Fibroblast of pulmonary artery (primary cell): Measurements from ENCODE around the gene OTC.

Experiments
- DNase-seq: peaks from one replicate; pipeline ENCODE4 v3.0.0-alpha.2; 2010; ENCODE audit warnings: low read depth
- H3K4me3 ChIP-seq: replicated peaks from 2 replicates; pipeline ENCODE4 v1.5.1; 2011; ENCODE audit warnings: low read depth, mild to moderate bottlenecking, control low read depth, low read length, moderate library complexity
- CTCF ChIP-seq: IDR thresholded peaks from 2 replicates; pipeline ENCODE4 v1.5.1; 2011; ENCODE audit warnings: mild to moderate bottlenecking, control low read depth, low read length, inconsistent platforms; ENCODE audit errors: missing control alignments

Gene OTC

GRCh38 chrX:38374431-38374830 lies 22.0 kb downstream of the OTC start:
- no peak for TF ChIP-seq CTCF
- no peak for DNase-seq
- H3K4me3 ChIP-seq = no peak overlapping the region

GRCh38 chrX:38375891-38376290 lies 23.5 kb downstream of the OTC start:
- TF ChIP-seq CTCF = peak; percentile 57
- no peak overlapping the region for H3K4me3 ChIP-seq
- peak; percentile 22 for DNase-seq

- TF ChIP-seq CTCF = no peak
- no peak for DNase-seq
- no peak overlapping the region for H3K4me3 ChIP-seq
Observed at GRCh38 chrX:38376747-38377146, 24.3 kb downstream of the OTC start.

- no peak overlapping the region for H3K4me3 ChIP-seq
- TF ChIP-seq CTCF = no peak
- DNase-seq = peak; percentile 3
Observed at GRCh38 chrX:38379088-38379487, 26.7 kb downstream of the OTC start.

GRCh38 chrX:38382663-38383062 lies 30.3 kb downstream of the OTC start:
- no peak for DNase-seq
- no peak for TF ChIP-seq CTCF
- no peak overlapping the region for H3K4me3 ChIP-seq

- no peak overlapping the region for H3K4me3 ChIP-seq
- no peak for TF ChIP-seq CTCF
- DNase-seq = no peak
Observed at GRCh38 chrX:38400389-38400910, 48.0 kb downstream of the OTC start.

- no peak for DNase-seq
- TF ChIP-seq CTCF = no peak
- no peak overlapping the region for H3K4me3 ChIP-seq
Observed at GRCh38 chrX:38402118-38402517, 49.7 kb downstream of the OTC start.
